ENCODE measurements around the gene TMEM218. TPM values are rescaled to one million over a fixed set of nuclear protein-coding genes. Genes with fewer than 3 reads are reported as not detected.
A peak's percentile ranks its signal among the peaks of the same experiment; 100 is the strongest.

The TMEM218 gene
- total and polyA plus RNA-seq, 3 experiments from 2014 or later: 22.5 to 36.6 (median 25.5) TPM

GRCh38 chr11:125071846-125072217, 39.6 kb downstream of the TMEM218 start:
- DNase-seq: no peak
- CTCF ChIA-PET: no interaction called here
- POLR2A ChIA-PET: no interaction called here
- Histone ChIP-seq H3K9me3 (ENCODE audit: low read length) (no peaks in the 10 kb centered on the region), H3K4me1 (ENCODE audit: insufficient read depth, low read length) (no peaks in the 10 kb centered on the region), H3K36me3 (ENCODE audit: insufficient read depth, low read length) (no peaks in the 10 kb centered on the region), H3K4me3 (ENCODE audit: low read length) (no peak overlapping the region), H3K27ac (ENCODE audit: low read depth, low read length) (no peak overlapping the region), H3K27me3 (ENCODE audit: insufficient read depth, low read length, poor library complexity, severe bottlenecking) (no peaks in the 10 kb centered on the region)
- Mint-ChIP-seq H3K9me3 (no peaks in the 10 kb centered on the region), H3K4me3 (no peak overlapping the region), H3K36me3 (no peaks in the 10 kb centered on the region), H3K27ac (no peak overlapping the region), H3K4me1 (peaks cover 4 to 13% (median 8%) of the 10 kb centered on the region in 3 donors), H3K27me3 (peaks cover 11 to 61% of the 10 kb centered on the region in 2 donors)

GRCh38 chr11:125071435-125071834, 40.0 kb downstream of the TMEM218 start:
- Mint-ChIP-seq H3K9me3 (no peaks in the 10 kb centered on the region), H3K4me1 (peaks cover 4 to 13% (median 8%) of the 10 kb centered on the region in 3 donors), H3K27me3 (peaks cover 9 to 59% of the 10 kb centered on the region in 2 donors), H3K4me3 (no peak overlapping the region), H3K27ac (peak overlapping the region in 2 of 8 donors; percentile 3 to 5), H3K36me3 (no peaks in the 10 kb centered on the region)
- Histone ChIP-seq H3K4me3 (ENCODE audit: low read length) (no peak overlapping the region), H3K4me1 (ENCODE audit: insufficient read depth, low read length) (no peaks in the 10 kb centered on the region), H3K36me3 (ENCODE audit: insufficient read depth, low read length) (no peaks in the 10 kb centered on the region), H3K9me3 (ENCODE audit: low read length) (no peaks in the 10 kb centered on the region), H3K27ac (ENCODE audit: low read depth, low read length) (peak overlapping the region; percentile 24), H3K27me3 (ENCODE audit: insufficient read depth, low read length, poor library complexity, severe bottlenecking) (no peaks in the 10 kb centered on the region)
- no peak for DNase-seq
- ChIA-PET POLR2A (no interaction called here), CTCF (no interaction called here)

GRCh38 chr11:125070699-125071254, 40.6 kb downstream of the TMEM218 start:
- peak overlapping the region; percentile 24 for H3K27ac ChIP-seq (ENCODE audit: low read depth, low read length)
- no peaks in the 10 kb centered on the region for H3K4me1 ChIP-seq (ENCODE audit: insufficient read depth, low read length)
- DNase-seq: no peak
- no peaks in the 10 kb centered on the region for H3K9me3 Mint-ChIP-seq
- peaks cover 4 to 13% (median 8%) of the 10 kb centered on the region in 3 donors for H3K4me1 Mint-ChIP-seq
- H3K36me3 Mint-ChIP-seq: no peaks in the 10 kb centered on the region
- H3K4me3 ChIP-seq (ENCODE audit: low read length): no peak overlapping the region
- POLR2A ChIA-PET: no interaction called here
- peaks cover 13 to 65% of the 10 kb centered on the region in 2 donors for H3K27me3 Mint-ChIP-seq
- no peak overlapping the region for H3K4me3 Mint-ChIP-seq
- CTCF ChIA-PET: no interaction called here
- no peaks in the 10 kb centered on the region for H3K36me3 ChIP-seq (ENCODE audit: insufficient read depth, low read length)
- peak overlapping the region in 2 of 8 donors; percentile 4 to 47 for H3K27ac Mint-ChIP-seq
- peaks cover 3% of the 10 kb centered on the region for H3K27me3 ChIP-seq (ENCODE audit: insufficient read depth, low read length, poor library complexity, severe bottlenecking)
- no peaks in the 10 kb centered on the region for H3K9me3 ChIP-seq (ENCODE audit: low read length)

GRCh38 chr11:125069796-125070195, 41.6 kb downstream of the TMEM218 start:
- H3K27me3 ChIP-seq (ENCODE audit: insufficient read depth, low read length, poor library complexity, severe bottlenecking): peaks cover 6% of the 10 kb centered on the region
- H3K9me3 Mint-ChIP-seq: no peaks in the 10 kb centered on the region
- peaks cover 4 to 13% (median 8%) of the 10 kb centered on the region in 3 donors for H3K4me1 Mint-ChIP-seq
- no peaks in the 10 kb centered on the region for H3K9me3 ChIP-seq (ENCODE audit: low read length)
- no peaks in the 10 kb centered on the region for H3K4me1 ChIP-seq (ENCODE audit: insufficient read depth, low read length)
- no peak overlapping the region for H3K27ac ChIP-seq (ENCODE audit: low read depth, low read length)
- DNase-seq: no peak
- POLR2A ChIA-PET: no interaction called here
- H3K27me3 Mint-ChIP-seq: peaks cover 16 to 71% of the 10 kb centered on the region in 2 donors
- H3K27ac Mint-ChIP-seq: no peak overlapping the region
- CTCF ChIA-PET: no interaction called here
- no peak overlapping the region for H3K4me3 ChIP-seq (ENCODE audit: low read length)
- H3K36me3 ChIP-seq (ENCODE audit: insufficient read depth, low read length): no peaks in the 10 kb centered on the region
- no peak overlapping the region for H3K4me3 Mint-ChIP-seq
- no peaks in the 10 kb centered on the region for H3K36me3 Mint-ChIP-seq

- H3K4me3 Mint-ChIP-seq: no peak overlapping the region
- Histone ChIP-seq H3K27ac (ENCODE audit: low read depth, low read length) (no peak overlapping the region), H3K4me3 (ENCODE audit: low read length) (no peak overlapping the region), H3K36me3 (ENCODE audit: insufficient read depth, low read length) (no peaks in the 10 kb centered on the region), H3K27me3 (ENCODE audit: insufficient read depth, low read length, poor library complexity, severe bottlenecking) (peaks cover 8% of the 10 kb centered on the region), H3K4me1 (ENCODE audit: insufficient read depth, low read length) (peaks cover 1% of the 10 kb centered on the region), H3K9me3 (ENCODE audit: low read length) (no peaks in the 10 kb centered on the region)
- peaks cover 14 to 74% of the 10 kb centered on the region in 2 donors for H3K27me3 Mint-ChIP-seq
- no peaks in the 10 kb centered on the region for H3K36me3 Mint-ChIP-seq
- ChIA-PET CTCF (interaction anchor here (1.0 kb wide), 1 partner anchor 73 kb away, joined by 3 read pairs; no protein-coding TSS in a partner anchor), POLR2A (no interaction called here)
- no peak overlapping the region for H3K27ac Mint-ChIP-seq
- H3K9me3 Mint-ChIP-seq: no peaks in the 10 kb centered on the region
- H3K4me1 Mint-ChIP-seq: peaks cover 5 to 17% (median 8%) of the 10 kb centered on the region in 3 donors
- DNase-seq: no peak
These were observed 42.4 kb downstream of the TMEM218 start for GRCh38 chr11:125069008-125069407.

GRCh38 chr11:125068368-125068767, 43.1 kb downstream of the TMEM218 start:
- H3K27me3 Mint-ChIP-seq: peaks cover 17 to 75% of the 10 kb centered on the region in 2 donors
- ChIA-PET CTCF (interaction anchor here (1.0 kb wide), 1 partner anchor 74 kb away, joined by 3 read pairs; no protein-coding TSS in a partner anchor), POLR2A (no interaction called here)
- H3K4me1 Mint-ChIP-seq: peaks cover 5 to 22% (median 8%) of the 10 kb centered on the region in 3 donors
- no peaks in the 10 kb centered on the region for H3K9me3 Mint-ChIP-seq
- Histone ChIP-seq H3K27me3 (ENCODE audit: insufficient read depth, low read length, poor library complexity, severe bottlenecking) (peaks cover 13% of the 10 kb centered on the region), H3K36me3 (ENCODE audit: insufficient read depth, low read length) (no peaks in the 10 kb centered on the region), H3K9me3 (ENCODE audit: low read length) (no peaks in the 10 kb centered on the region), H3K27ac (ENCODE audit: low read depth, low read length) (no peak overlapping the region), H3K4me3 (ENCODE audit: low read length) (no peak overlapping the region), H3K4me1 (ENCODE audit: insufficient read depth, low read length) (peaks cover 7% of the 10 kb centered on the region)
- no peak for DNase-seq
- no peak overlapping the region for H3K4me3 Mint-ChIP-seq
- H3K36me3 Mint-ChIP-seq: no peaks in the 10 kb centered on the region
- no peak overlapping the region for H3K27ac Mint-ChIP-seq

- CTCF ChIA-PET: no interaction called here
- no peak for DNase-seq
- no peak overlapping the region for H3K27ac ChIP-seq (ENCODE audit: low read depth, low read length)
- peak overlapping the region in 2 of 8 donors; percentile 52 to 75 for H3K27ac Mint-ChIP-seq
- peaks cover 7% of the 10 kb centered on the region for H3K4me1 ChIP-seq (ENCODE audit: insufficient read depth, low read length)
- no peaks in the 10 kb centered on the region for H3K9me3 Mint-ChIP-seq
- H3K4me1 Mint-ChIP-seq: peaks cover 0 to 15% (median 6%) of the 10 kb centered on the region in 3 donors
- peaks cover 13% of the 10 kb centered on the region for H3K27me3 ChIP-seq (ENCODE audit: insufficient read depth, low read length, poor library complexity, severe bottlenecking)
- no peaks in the 10 kb centered on the region for H3K36me3 ChIP-seq (ENCODE audit: insufficient read depth, low read length)
- peaks cover 0 to 2% (median 0%) of the 10 kb centered on the region in 3 donors for H3K36me3 Mint-ChIP-seq
- peak overlapping the region; percentile 46 for H3K4me3 ChIP-seq (ENCODE audit: low read length)
- no peaks in the 10 kb centered on the region for H3K9me3 ChIP-seq (ENCODE audit: low read length)
- H3K4me3 Mint-ChIP-seq: peak overlapping the region; percentile 55 to 96 (median 71)
- POLR2A ChIA-PET: no interaction called here
- H3K27me3 Mint-ChIP-seq: peaks cover 22 to 64% of the 10 kb centered on the region in 2 donors
These were observed 47.4 kb downstream of the TMEM218 start for GRCh38 chr11:125064070-125064469.

- ChIA-PET CTCF (no interaction called here), POLR2A (no interaction called here)
- peak overlapping the region in 3 of 8 donors; percentile 46 to 75 (median 52) for H3K27ac Mint-ChIP-seq
- H3K4me1 Mint-ChIP-seq: peaks cover 0 to 15% (median 6%) of the 10 kb centered on the region in 3 donors
- H3K27ac ChIP-seq (ENCODE audit: low read depth, low read length): no peak overlapping the region
- H3K36me3 Mint-ChIP-seq: peaks cover 0 to 2% (median 0%) of the 10 kb centered on the region in 3 donors
- H3K36me3 ChIP-seq (ENCODE audit: insufficient read depth, low read length): no peaks in the 10 kb centered on the region
- peaks cover 13% of the 10 kb centered on the region for H3K27me3 ChIP-seq (ENCODE audit: insufficient read depth, low read length, poor library complexity, severe bottlenecking)
- H3K4me1 ChIP-seq (ENCODE audit: insufficient read depth, low read length): peaks cover 7% of the 10 kb centered on the region
- no peaks in the 10 kb centered on the region for H3K9me3 Mint-ChIP-seq
- H3K9me3 ChIP-seq (ENCODE audit: low read length): no peaks in the 10 kb centered on the region
- peak in 2 of 5 donors; percentile 8 to 30 for DNase-seq
- H3K4me3 ChIP-seq (ENCODE audit: low read length): peak overlapping the region; percentile 46
- H3K27me3 Mint-ChIP-seq: peaks cover 22 to 59% of the 10 kb centered on the region in 2 donors
- peak overlapping the region; percentile 55 to 96 (median 72) for H3K4me3 Mint-ChIP-seq
These were observed 47.9 kb downstream of the TMEM218 start for GRCh38 chr11:125063429-125064043.

All from CD8-positive, alpha-beta memory T cell (primary cell).